BJ (cell line): ENCODE data around the gene STK39. TPM values are rescaled to one million over a fixed set of nuclear protein-coding genes. Genes with fewer than 3 reads are reported as not detected.
"Not testable (repeated sequence)": the region's sequence is repeated elsewhere in the genome, so short reads cannot be mapped to it uniquely, and the experiment has no call there.

Experiments used
- CTCF ChIA-PET: fragments of 350-600 bp; formaldehyde crosslinking; extraction: SDS; loops from one replicate; lab custom pipeline; 2021; ENCODE audit warnings: antibody characterized with exemption, inconsistent platforms; lab: Yijun Ruan, JAX
- POLR2A ChIA-PET: fragments of 300-600 bp; sonication (Branson Sonifier 250); formaldehyde crosslinking; extraction: SDS; loops from one replicate; lab custom pipeline; 2021; ENCODE audit warnings: antibody characterized with exemption; lab: Charles Lee
- DNase-seq: peaks from one replicate; pipeline ENCODE4 v3.0.0-alpha.2; 2011; ENCODE audit warnings: low read depth
- H3K27me3 ChIP-seq: 2 replicates; pipeline ENCODE4 v1.6.0; 2011; ENCODE audit warnings: low read length; ENCODE audit not compliant: control insufficient read depth, insufficient read depth
- H3K36me3 ChIP-seq: 2 replicates; pipeline ENCODE4 v1.5.1; 2011; ENCODE audit warnings: low read length; ENCODE audit not compliant: control insufficient read depth, insufficient read depth
- H3K4me3 ChIP-seq: 2 replicates; pipeline ENCODE4 v1.5.1; 2011; ENCODE audit warnings: low read depth, mild to moderate bottlenecking, control low read depth, low read length
- CTCF ChIP-seq: IDR thresholded peaks from 2 replicates; pipeline ENCODE4 v1.5.1; 2011; ENCODE audit warnings: low read depth, mild to moderate bottlenecking, control low read depth, inconsistent platforms, low read length, moderate library complexity; ENCODE audit not compliant: insufficient read depth
- polyA plus RNA-seq: library from polyadenylated mRNA; depleted of rRNA; stranded (reverse); fragments of >200 nt; gene quantifications from 2 replicates; pipeline ENCODE4 v1.2.3, GENCODE V29; 2011

STK39 gene
- polyA plus RNA-seq, 1 experiment: 7.6 TPM

DNA sequence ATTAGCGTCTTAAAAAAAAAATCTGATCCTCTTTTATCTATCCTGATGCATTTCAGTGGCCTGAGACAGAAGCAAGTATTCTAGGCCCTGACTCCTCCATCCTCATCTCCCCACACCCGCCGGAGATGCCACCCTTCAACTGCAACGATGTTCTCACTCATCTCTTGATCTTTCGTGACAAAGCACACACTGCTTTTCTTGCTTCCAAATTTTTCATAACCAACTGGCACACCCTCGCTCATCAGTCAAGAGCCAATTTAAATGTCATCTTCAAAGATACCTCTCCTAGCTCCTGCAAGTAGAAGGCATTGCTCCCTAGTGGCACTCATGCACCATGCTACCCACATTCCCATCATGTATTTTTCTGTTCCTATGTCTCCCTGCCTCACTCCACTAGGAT is 115.0 kb downstream of the STK39 start:
- ChIA-PET POLR2A (no interaction called here), CTCF (interaction anchor here (2.0 kb wide), 1 partner anchor 13 kb away, joined by 9 read pairs; no protein-coding TSS in a partner anchor)
- Histone ChIP-seq H3K27me3 (no peaks in the 10 kb centered on the region), H3K36me3 (no peaks in the 10 kb centered on the region), H3K4me3 (no peak overlapping the region)
- no peak for TF ChIP-seq CTCF
- DNase-seq: no peak

GRCh38 chr2:168130346-168130745 is 117.0 kb downstream of the STK39 start:
- Histone ChIP-seq H3K4me3 (no peak overlapping the region), H3K36me3 (peaks cover under 1% of the 10 kb centered on the region; the same call in 1 of the 2 replicates), H3K27me3 (no peaks in the 10 kb centered on the region)
- TF ChIP-seq CTCF: no peak
- POLR2A ChIA-PET: no interaction called here
- CTCF ChIA-PET: interaction anchor here (1.1 kb wide), 1 partner anchor 11 kb away, joined by 4 read pairs; no protein-coding TSS in a partner anchor
- no peak for DNase-seq

DNA sequence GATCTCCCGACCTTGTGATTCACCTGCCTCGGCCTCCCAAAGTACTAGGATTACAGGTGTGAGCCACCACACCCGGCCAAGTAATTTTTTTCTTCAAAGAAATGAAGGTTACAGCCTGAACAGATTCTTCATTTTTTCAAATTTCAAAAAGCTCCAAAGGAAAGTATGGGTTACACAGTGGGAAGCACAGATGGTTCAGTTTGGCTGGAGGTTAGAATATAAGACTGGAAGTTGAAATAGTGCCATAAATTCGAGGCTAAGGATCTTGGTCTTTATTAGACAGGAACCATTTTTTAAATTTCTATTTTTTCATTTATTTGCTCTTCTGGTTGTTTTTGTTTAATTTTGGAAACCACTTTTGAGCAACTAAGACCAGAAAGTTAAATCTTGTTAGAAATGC is 120.0 kb downstream of the STK39 start:
- ChIA-PET POLR2A (no interaction called here), CTCF (interaction anchor here (1.5 to 2.2 kb wide), 3 partner anchors 8 to 10 kb away, joined by 3 to 25 read pairs (median 7); no protein-coding TSS in a partner anchor)
- no peak for DNase-seq
- TF ChIP-seq CTCF: no peak
- Histone ChIP-seq H3K27me3 (no peaks in the 10 kb centered on the region), H3K36me3 (peaks cover 3% of the 10 kb centered on the region; the same call in 1 of the 2 replicates), H3K4me3 (no peak overlapping the region)

- CTCF ChIA-PET, H3K36me3 ChIP-seq, H3K27me3 ChIP-seq, DNase-seq, H3K4me3 ChIP-seq, POLR2A ChIA-PET: not testable (repeated sequence)
Measured at GRCh38 chr2:168122210-168122609, 125.2 kb downstream of the STK39 start.

DNA sequence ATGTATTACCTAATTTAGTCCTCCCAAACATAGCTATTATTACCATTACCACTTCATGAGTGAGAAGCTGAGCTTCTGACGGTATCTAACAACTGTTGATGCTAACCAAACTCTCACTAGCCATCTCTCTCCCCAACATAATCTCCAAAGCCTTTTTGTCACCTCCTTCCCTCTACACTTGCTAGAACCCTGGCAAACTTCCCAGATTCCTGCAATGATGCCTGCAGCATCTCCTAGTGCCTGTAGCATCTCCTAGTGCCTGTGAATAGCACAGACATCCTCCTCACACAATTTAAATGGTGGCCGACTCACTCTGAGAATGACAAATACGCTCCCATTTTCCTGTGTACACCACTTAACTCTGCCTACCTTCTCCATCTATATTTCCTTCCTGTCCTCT is 126.7 kb downstream of the STK39 start:
- TF ChIP-seq CTCF: no peak
- no peak for DNase-seq
- POLR2A ChIA-PET: no interaction called here
- CTCF ChIA-PET: interaction anchor here (0.6 to 5.7 kb wide), 9 partner anchors 8 to 1963 kb away, joined by 3 to 101 read pairs (median 10); no protein-coding TSS in a partner anchor
- Histone ChIP-seq H3K4me3 (no peak overlapping the region), H3K36me3 (peaks cover 3% of the 10 kb centered on the region; the same call in 1 of the 2 replicates), H3K27me3 (no peaks in the 10 kb centered on the region)

DNA sequence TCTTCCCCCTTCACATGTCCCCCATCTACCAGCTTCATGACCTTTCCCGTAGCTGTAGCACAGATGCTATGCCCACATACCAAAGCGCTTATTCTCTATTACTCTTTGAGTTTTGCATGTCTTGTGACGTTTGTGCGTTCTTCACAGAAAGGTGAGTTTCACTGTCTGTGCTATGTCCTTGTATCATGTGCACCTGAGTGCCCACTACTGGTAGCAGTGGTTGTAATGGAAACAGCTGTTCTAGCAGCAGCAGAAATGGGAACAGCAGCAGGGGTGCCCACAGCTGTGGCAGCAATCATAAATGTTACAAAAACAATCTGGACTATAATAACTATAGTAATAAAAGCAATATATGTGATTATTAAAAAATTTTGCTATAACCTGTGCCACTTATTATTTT is 127.1 kb downstream of the STK39 start:
- TF ChIP-seq CTCF: no peak
- ChIA-PET CTCF (interaction anchor here (0.6 to 5.7 kb wide), 16 partner anchors 8 to 1963 kb away, joined by 3 to 101 read pairs (median 8); no protein-coding TSS in a partner anchor), POLR2A (no interaction called here)
- no peak for DNase-seq
- Histone ChIP-seq H3K36me3 (peaks cover 2% of the 10 kb centered on the region; the same call in 1 of the 2 replicates), H3K4me3 (no peak overlapping the region), H3K27me3 (no peaks in the 10 kb centered on the region)
